ENCODE results near the gene IGF2.

DNA sequence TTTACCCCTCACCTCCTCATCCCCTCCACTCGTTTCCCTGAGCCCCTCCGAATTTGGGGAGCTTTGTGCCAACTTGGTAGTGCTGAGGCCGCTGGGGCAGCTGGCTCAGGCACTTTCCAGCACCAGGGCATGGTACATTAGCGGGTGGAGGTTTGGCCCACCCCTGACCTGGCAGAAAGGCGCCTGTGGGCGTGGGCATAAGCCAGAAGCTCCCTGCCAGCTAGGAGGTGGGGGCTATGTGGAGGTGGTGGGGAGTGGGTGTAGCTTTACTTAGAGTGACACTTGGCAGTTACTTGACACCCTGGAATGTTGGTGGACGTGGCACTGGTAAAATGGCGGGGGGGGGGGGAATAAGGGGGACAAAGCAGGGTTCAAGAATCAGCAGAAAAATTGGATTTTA is 10.3 kb upstream of the IGF2 start:
- TF ChIP-seq POLR2A (IDR thresholded peaks at IDR 0.05): no peak
- TF ChIP-seq, protein P1, sequence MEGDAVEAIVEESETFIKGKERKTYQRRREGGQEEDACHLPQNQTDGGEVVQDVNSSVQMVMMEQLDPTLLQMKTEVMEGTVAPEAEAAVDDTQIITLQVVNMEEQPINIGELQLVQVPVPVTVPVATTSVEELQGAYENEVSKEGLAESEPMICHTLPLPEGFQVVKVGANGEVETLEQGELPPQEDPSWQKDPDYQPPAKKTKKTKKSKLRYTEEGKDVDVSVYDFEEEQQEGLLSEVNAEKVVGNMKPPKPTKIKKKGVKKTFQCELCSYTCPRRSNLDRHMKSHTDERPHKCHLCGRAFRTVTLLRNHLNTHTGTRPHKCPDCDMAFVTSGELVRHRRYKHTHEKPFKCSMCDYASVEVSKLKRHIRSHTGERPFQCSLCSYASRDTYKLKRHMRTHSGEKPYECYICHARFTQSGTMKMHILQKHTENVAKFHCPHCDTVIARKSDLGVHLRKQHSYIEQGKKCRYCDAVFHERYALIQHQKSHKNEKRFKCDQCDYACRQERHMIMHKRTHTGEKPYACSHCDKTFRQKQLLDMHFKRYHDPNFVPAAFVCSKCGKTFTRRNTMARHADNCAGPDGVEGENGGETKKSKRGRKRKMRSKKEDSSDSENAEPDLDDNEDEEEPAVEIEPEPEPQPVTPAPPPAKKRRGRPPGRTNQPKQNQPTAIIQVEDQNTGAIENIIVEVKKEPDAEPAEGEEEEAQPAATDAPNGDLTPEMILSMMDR (IDR thresholded peaks at IDR 0.05): no peak
- no peak for TF ChIP-seq POLR2AphosphoS5 (IDR thresholded peaks at IDR 0.05)
- TF ChIP-seq EP300 (IDR thresholded peaks at IDR 0.05; ENCODE audit: low read depth): no peak
